ENCODE data around the gene ARHGAP9.

GRCh38 chr12:57450057-57450456 lies 29.6 kb downstream of the ARHGAP9 start:
- TF ChIP-seq POLR2A (IDR thresholded peaks at IDR 0.05), result no peak
- no peak for TF ChIP-seq CTCF (IDR thresholded peaks at IDR 0.05)
